22Rv1 (cell line): ENCODE data around the gene CREB5.

ENCODE experiments used
- H3K27ac ChIP-seq: fragments of 450-650 bp; 2 replicates; pipeline ENCODE4 v1.5.1; 2017
- ZFX ChIP-seq: fragments of 450-650 bp; IDR thresholded peaks from 2 replicates; pipeline ENCODE4 v1.6.1; 2017; ENCODE audit warnings: antibody characterized with exemption, borderline replicate concordance
- TF ChIP-seq, protein P1 (sequence below): fragments of 450-650 bp; IDR thresholded peaks from 2 replicates; pipeline ENCODE4 v1.5.1; 2017; ENCODE audit warnings: mild to moderate bottlenecking

CREB5 gene

DNA sequence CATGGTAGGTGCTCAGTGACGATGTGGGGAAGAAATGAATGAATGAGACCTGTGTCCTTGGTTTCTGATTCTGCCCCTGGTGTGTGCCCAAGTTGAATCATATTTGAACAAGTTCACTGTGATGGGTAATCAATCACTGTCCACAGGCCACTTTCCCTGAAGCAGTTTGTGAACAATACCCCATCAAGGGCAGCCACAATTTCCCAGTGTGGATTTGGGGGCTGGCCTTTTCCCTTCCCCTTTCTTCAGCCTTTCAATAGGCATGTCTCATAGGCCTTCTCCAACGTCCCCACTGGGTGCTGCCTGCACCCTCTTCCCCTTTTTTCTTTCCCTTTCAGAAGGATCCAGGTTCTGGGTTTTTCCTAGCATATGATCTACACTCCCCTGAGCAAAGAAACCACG lies 64.7 kb downstream of the CREB5 start:
- TF ChIP-seq, protein P1, sequence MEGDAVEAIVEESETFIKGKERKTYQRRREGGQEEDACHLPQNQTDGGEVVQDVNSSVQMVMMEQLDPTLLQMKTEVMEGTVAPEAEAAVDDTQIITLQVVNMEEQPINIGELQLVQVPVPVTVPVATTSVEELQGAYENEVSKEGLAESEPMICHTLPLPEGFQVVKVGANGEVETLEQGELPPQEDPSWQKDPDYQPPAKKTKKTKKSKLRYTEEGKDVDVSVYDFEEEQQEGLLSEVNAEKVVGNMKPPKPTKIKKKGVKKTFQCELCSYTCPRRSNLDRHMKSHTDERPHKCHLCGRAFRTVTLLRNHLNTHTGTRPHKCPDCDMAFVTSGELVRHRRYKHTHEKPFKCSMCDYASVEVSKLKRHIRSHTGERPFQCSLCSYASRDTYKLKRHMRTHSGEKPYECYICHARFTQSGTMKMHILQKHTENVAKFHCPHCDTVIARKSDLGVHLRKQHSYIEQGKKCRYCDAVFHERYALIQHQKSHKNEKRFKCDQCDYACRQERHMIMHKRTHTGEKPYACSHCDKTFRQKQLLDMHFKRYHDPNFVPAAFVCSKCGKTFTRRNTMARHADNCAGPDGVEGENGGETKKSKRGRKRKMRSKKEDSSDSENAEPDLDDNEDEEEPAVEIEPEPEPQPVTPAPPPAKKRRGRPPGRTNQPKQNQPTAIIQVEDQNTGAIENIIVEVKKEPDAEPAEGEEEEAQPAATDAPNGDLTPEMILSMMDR, result no peak
- TF ChIP-seq ZFX, result no peak
- H3K27ac ChIP-seq, result no peak overlapping the region

GRCh38 chr7:28478656-28479055 lies 66.3 kb downstream of the CREB5 start:
- no peak overlapping the region for H3K27ac ChIP-seq
- TF ChIP-seq, protein P1, result no peak
- TF ChIP-seq ZFX, result no peak

- no peak overlapping the region for H3K27ac ChIP-seq
- no peak for TF ChIP-seq ZFX
- TF ChIP-seq, protein P1, result no peak
Measured at GRCh38 chr7:28479507-28479947, 67.2 kb downstream of the CREB5 start.

GRCh38 chr7:28480595-28480994 lies 68.3 kb downstream of the CREB5 start:
- TF ChIP-seq ZFX, result no peak
- TF ChIP-seq, protein P1, result no peak
- H3K27ac ChIP-seq, result no peak overlapping the region

GRCh38 chr7:28481091-28481926 lies 69.0 kb downstream of the CREB5 start:
- TF ChIP-seq, protein P1, result no peak
- TF ChIP-seq ZFX, result no peak
- no peak overlapping the region for H3K27ac ChIP-seq

GRCh38 chr7:28483112-28483511 lies 70.8 kb downstream of the CREB5 start:
- TF ChIP-seq, protein P1, result no peak
- TF ChIP-seq ZFX, result no peak
- H3K27ac ChIP-seq, result no peak overlapping the region

GRCh38 chr7:28483908-28484605 lies 71.7 kb downstream of the CREB5 start:
- no peak overlapping the region for H3K27ac ChIP-seq
- no peak for TF ChIP-seq ZFX
- TF ChIP-seq, protein P1, result no peak
